ENCODE results near the gene TAF11L5.
"Not testable (repeated sequence)": the region's sequence is repeated elsewhere in the genome, so short reads cannot be mapped to it uniquely, and the experiment has no call there.

TAF11L5 gene

DNA sequence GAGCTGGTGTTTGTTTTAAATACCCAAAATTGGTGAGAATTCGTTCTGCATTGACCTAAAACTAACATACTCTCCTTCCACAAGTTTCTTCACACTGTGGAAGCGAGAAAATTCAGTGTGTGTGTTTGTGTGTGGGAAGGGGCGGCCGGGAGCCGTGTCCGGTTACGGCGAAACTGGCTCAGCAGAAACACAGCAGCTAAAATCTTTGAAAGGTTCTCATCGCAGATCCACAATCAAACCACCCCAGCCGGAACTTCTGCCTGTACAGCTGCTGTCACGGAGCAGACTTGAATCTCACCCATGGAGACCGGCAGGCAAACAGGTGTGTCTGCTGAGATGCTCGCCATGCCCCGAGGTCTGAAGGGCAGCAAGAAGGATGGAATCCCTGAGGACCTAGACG is at the start of gene TAF11L5:
TAF11L5 (plus strand) TSS at position 301 of the 400 bp plus-strand sequence.
- FAIRE-seq; DNase-seq (ENCODE audit: insufficient read length, low spot score): not testable (repeated sequence)

DNA sequence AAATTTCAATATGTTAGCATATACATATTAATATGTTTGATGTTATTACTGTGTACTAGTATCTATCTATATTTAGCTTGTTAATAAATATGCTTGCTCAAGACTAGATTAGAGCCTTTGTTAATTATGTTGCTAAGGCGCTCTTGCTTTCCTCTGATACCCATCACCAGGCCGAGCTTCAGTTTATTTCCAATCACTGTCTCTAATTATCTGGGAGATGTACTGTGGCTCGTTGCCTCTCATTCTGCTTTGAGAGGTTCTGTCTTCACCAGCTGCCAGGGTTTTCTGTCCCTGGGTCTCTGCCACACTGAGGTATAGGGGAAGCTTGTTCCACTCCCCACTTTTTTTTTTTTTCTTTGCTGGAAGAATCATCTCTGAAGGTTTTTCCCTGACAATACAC is 48.0 kb upstream of the TAF11L5 start:
- DNase-seq (ENCODE audit: insufficient read length, low spot score): no peak
- FAIRE-seq: no peak
- TF ChIP-seq, protein P1, sequence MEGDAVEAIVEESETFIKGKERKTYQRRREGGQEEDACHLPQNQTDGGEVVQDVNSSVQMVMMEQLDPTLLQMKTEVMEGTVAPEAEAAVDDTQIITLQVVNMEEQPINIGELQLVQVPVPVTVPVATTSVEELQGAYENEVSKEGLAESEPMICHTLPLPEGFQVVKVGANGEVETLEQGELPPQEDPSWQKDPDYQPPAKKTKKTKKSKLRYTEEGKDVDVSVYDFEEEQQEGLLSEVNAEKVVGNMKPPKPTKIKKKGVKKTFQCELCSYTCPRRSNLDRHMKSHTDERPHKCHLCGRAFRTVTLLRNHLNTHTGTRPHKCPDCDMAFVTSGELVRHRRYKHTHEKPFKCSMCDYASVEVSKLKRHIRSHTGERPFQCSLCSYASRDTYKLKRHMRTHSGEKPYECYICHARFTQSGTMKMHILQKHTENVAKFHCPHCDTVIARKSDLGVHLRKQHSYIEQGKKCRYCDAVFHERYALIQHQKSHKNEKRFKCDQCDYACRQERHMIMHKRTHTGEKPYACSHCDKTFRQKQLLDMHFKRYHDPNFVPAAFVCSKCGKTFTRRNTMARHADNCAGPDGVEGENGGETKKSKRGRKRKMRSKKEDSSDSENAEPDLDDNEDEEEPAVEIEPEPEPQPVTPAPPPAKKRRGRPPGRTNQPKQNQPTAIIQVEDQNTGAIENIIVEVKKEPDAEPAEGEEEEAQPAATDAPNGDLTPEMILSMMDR (IDR thresholded peaks at IDR 0.05; ENCODE audit: insufficient read depth, missing control alignments): no peak

DNA sequence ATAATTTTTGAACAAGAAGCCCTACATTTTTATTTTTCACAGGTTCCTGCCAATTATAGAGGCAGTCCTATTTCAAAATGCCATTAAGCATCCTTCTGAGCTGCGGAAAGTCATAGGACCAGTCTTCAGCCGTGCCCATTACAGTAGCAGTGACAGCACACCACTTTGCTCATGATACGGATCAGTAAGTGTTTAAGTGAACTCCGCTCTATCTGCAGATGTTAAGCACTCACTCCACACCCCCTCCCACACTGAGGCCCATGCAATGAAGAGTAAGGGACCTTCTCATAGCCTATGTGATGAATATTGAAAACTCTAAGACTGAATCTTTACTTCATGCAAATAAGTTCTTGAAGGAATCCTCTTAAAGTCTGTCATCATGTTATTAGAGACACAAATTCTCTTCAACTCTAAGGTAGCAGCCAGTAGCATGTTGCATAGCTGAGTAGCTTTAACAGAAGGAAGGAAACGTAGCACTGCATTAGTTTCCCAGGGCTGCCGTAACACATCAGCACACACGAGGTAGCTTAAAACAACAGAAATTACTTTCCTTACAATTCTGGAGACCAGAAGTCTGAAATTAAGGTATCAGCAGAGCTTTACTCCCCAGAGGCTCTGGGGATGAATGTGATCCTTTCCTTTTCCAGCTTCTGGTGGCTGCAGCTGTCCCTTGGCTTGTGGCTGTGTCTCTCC is 47.3 kb upstream of the TAF11L5 start:
- TF ChIP-seq, protein P1 (IDR thresholded peaks at IDR 0.05; ENCODE audit: insufficient read depth, missing control alignments): no peak
- DNase-seq (ENCODE audit: insufficient read length, low spot score): no peak
- FAIRE-seq: no peak

DNA sequence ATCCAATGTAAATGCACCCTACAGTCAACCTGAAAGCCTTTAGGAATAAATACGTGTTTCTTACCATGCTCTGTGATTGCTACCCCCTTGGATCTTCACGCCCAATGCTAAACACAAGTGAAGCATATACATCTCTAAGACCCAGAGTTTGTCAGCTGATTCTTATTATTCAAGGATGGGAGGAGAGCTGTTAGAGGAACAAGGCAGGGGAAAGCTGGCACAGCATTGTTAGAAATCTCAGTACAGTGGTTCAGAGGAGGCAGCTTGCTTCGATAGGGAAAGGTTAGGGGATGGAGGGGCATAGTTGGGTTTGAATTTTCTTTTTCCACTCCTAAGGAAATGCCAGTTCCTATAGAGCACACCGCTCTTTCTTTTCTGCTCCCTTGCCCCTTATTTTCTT is 43.7 kb upstream of the TAF11L5 start:
- TF ChIP-seq, protein P1 (IDR thresholded peaks at IDR 0.05; ENCODE audit: insufficient read depth, missing control alignments): no peak
- DNase-seq (ENCODE audit: insufficient read length, low spot score) (no peak), FAIRE-seq (no peak)

DNA sequence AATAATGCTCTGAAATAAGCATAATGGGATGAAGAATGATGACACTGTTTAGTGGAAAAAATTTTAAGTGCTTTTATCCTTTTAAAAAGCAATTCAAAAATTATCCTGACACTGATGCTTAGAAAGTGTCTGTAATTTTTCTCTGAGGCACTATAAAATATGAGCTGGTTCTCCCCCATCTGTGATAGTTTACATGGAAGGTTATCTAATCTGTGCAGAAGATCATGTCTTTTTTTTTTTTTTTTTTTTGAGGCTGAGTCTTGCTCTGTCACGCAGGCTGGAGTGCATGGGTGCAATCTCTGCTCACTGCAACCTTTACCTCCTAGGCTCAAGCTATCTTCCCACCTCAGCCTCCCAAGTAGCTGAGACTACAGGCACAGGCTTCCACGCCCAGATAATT is 42.2 kb upstream of the TAF11L5 start:
- DNase-seq (ENCODE audit: insufficient read length, low spot score): no peak
- no peak for FAIRE-seq
- TF ChIP-seq, protein P1 (IDR thresholded peaks at IDR 0.05; ENCODE audit: insufficient read depth, missing control alignments): no peak

DNA sequence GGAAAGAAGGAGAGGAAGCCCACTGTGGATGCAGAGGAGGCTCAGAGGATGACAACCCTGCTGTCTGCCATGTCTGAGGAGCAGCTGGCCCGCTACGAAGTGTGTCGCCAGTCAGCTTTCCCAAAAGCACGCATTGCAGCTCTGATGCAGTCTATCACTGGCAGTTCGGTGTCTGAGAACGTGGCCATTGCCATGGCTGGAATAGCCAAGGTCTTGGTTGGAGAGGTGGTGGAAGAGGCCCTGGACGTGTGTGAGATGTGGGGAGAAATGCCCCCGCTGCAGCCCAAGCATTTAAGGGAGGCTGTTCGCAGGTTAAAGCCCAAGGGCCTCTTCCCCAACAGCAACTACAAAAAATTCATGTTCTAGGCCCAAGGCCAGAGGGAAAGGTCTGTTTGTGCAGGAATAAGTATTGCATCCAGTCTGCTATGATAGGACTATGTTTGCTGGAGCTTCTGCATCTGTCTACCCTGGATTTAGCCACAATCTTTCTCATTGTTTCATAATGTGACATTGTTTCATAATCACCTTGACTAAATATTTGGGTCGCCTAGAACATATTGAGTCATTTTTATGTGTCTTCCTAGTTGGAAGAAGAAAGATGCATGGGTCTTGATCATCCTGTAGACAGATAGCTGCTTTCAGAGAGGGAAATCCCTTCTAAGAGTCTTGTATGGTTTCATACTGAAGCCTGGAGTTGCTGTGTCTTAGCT is 38.4 kb upstream of the TAF11L5 start:
- not testable (repeated sequence) for DNase-seq (ENCODE audit: insufficient read length, low spot score); FAIRE-seq

DNA sequence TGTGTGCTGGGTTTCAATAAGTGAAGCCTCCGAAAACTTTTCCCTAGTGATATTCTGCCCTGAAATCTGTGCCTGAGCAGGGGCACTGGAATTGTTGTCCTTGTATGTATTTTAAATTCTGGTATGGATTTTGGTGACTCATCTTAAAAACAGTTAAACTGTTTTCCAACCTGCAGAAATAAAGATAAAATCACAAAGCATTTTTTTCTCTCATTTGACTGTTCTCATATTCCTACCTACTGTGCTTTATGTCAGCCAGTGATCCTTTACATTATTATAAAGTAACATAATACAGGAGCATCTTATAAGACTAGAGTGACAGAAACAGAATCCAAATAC is 37.9 kb upstream of the TAF11L5 start:
- DNase-seq (ENCODE audit: insufficient read length, low spot score): no peak
- TF ChIP-seq, protein P1 (IDR thresholded peaks at IDR 0.05; ENCODE audit: insufficient read depth, missing control alignments): no peak
- FAIRE-seq: no peak

DNA sequence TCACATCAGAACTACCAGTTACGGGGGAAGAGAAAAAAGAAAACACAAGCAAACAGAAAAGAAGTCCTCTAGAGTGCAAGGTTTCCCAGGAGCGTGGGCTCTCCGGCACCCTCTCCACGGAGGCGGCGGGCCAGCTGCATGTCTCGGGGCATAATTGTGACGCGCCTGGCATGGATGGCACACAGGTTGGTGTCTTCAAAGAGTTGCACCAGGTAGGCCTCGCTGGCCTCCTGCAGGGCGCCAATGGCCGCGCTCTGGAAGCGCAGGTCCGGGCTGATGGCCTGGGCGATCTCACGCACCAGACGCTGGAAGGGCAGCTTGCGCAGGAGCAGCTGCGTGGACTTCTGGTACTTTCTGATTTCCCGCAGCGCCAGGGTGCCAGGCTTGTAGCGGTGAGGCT is 33.8 kb upstream of the TAF11L5 start:
- not testable (repeated sequence) for FAIRE-seq; DNase-seq (ENCODE audit: insufficient read length, low spot score)

DNA sequence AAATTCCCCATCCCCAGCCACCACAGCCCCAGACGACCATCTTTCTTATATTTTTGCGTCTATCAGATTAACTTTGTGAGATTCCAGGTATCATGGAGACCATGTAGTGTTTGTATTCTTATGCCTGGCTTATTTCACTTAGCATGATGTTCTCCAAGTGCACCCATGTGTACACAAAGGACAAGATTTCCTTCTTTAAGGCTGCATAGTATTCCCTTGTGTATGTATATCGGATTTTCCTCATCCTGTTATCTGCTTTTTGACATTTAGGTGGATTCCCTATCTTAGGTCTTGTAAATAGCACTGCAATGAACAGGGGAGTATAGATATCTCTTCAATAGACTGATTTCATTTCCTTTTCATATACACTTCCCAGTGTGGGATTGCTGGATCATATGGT is 32.3 kb upstream of the TAF11L5 start:
- TF ChIP-seq, protein P1 (IDR thresholded peaks at IDR 0.05; ENCODE audit: insufficient read depth, missing control alignments): no peak
- DNase-seq (ENCODE audit: insufficient read length, low spot score) (no peak), FAIRE-seq (no peak)

All from D721Med (cell line).